ENCODE results near the gene CDH4.

Gene CDH4

DNA sequence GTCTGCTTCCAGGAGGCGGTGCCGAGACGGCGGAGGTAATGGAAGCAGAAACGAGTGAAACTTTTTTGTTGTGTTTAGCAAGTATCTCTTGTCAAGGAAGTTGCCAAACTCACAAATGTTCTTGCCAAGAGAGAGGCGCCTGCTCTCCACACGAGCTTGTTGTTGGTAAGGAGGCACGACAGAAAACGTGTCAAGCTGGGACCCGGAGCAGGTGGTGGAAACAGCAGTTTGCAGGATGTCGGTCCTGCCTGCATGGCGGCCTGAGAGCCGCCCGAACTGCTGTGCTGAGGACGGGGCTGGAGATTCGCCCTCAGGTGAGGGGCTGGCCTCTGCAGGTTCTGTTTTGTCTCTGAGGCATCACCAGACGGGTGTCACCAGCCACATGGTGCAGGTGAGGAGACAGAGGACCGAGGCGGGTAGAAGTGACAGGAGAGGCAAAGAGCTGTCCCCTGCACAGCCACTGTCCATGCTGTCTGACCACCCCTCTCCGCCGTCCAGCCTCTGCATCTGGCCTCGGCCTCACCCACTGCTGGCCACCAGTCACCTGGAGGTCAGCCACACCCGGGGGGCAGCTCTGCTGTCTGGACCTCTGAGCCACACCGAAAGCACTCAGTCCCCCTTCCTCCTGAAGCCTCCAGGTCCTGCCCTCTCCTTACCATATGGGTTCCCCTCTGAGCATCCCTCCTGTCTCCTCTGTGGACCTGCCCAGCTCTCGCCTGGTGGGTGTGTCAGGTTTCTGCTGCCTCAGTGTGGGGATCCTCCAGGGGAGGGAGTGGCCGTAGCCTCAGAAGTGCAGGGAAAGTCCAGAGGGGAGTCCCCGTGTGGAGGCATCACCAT, 552.1 kb downstream of the CDH4 start:
- DNase-seq, result no peak

DNA sequence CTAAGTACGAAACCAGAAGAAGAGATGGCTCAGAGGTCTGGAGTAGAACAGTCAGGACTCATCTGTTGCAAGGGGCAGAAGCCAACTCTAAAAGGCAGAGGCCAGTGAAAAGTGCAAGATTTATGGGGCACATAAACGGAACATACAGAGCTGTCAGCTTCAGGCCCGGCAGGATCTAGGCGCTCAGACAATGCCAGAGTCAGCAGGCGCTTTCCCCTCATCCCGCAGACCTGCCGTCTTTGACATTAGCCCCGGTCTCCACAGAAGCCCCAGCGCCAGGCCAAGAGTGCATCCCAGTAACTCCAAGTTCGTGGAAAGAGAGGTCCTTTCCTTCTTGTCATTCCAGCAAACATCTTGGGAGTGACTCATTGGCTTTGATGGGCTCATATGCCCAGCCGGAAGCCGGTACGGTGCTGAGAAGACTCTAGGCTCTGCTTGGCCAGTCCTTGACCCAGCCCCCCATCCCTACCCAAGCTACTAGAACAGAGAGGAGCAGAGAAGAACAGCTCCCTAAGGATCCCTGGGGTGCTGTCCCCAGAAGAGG, 552.8 kb downstream of the CDH4 start:
- DNase-seq, result no peak

DNA sequence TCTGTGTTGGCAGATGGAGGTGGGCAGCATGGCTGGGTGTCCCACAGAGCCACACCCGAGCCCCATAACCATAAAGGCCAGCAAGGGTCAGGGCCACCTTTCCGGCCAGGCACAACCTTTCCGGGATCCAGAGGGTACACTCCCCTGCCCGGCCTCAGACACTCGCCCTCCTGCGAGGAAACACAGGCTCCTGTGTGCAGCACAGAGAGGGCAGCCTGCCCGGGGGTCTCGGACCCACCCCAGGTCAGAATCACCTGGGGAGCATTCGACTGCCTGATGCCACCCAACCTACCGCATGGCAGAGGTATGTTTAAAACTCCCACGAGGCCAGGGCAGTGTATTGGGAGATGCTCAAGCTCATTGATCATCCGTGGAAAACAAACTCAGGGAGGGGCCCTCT, 553.3 kb downstream of the CDH4 start:
- DNase-seq, result no peak

DNA sequence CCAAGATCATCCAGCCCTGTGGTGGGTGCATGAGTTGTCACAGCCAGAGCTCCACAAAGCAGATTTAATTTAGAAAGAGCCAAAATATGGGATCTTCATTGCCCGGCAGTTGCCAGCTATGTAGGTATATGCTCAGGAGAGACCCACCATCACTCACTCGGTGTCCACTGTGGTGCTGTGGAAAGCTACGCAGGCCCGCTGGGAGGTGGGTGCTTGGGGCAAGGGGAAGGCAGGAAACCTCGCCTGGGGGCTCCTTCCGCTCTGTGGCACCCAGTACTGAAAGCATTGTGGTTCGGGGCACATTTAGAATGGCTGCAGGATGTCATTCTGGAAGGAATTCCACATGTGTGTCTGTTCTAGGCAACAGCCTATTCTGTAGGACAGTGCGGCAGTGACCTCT, 553.7 kb downstream of the CDH4 start:
- no peak for DNase-seq

DNA sequence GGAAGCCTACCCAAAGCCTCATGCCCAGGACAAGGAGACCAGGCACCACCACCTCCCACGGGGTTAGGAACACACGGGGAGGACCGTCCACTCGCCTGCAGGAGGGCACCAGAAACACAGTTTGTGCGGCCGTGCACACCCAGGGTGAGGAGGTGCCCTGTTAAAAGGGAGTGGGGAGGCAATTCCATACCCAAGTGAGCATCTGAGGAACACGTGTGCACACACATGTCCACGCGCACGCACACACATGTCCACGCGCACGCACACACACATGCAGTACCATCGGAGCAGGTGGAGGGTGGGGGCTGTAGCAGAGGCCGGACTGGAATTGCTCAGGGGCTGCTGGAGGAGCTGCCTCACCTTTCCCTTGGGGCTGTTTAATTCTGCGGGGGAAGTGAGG, 554.3 kb downstream of the CDH4 start:
- DNase-seq, result no peak

DNA sequence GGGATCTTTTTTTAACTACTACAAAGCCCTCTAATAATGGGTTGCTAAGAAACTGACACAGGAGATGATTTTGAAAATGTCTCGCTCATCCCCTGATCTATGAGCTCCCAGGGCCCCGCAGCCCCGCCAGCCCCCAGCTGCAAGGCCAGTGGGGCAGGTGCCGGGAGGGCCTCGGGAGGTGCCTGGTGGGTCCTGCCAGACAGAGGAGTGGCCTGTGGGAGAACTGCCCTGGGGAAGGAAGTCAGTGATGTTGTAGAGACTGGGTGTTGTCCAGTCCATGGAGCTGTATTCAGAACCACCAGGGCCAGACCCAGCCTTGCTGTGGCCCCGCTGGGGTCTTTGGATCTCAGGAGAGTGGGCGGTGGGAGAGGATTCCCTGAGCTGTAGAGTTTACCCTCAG, 554.9 kb downstream of the CDH4 start:
- no peak for DNase-seq

DNA sequence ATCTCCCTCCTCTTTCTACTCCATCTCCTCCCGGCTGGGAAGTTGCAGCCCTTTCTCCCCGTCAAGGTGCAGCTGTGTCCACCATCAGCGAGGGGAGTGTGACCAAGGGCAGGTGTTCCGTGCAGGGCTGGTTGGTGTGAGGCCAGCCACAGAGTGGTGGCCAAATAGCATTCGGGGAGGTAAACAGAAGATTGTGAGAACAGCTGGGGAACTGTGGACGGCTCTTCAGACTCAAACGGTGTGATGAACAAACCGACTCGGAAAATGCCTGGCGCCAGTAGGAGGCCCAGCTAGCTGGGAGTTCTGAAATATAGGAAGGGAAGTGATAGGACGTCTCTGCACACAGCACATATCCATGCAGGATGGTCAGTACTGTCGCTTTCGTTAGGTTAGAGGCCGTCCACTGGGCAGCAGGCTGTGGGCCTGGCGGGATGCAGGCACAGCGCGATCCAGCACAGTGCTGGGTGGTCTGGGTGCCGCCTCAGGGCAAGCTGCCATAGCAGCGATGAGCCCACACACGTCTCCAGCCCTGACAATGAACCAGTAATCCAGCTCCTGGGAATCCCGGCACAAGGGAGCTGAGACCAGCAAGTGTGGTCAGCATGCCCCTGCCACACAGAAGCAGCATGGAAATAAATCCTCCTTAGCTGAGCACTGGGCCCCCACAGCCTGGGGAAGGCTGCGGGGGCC, 555.6 kb downstream of the CDH4 start:
- DNase-seq, result no peak

DNA sequence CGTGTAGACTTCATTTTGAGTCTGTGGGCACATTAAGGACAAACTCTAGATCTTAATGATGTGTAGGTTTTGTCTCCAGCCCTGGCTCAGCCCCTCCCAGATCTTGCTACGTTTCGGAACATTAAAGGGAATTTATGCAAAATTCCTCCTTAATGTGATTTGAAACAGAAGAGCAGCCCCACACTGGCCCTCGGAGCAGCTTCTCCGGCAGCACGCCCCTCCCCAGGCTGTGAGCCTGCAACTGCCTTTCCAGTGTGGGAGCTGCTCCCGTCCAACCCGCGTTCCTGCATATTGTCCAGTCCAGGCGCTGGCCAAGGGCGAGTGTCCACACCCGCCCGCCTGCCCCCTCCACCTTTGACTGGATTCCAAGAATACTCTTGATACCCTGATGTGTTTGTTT, 556.4 kb downstream of the CDH4 start:
- no peak for DNase-seq

DNA sequence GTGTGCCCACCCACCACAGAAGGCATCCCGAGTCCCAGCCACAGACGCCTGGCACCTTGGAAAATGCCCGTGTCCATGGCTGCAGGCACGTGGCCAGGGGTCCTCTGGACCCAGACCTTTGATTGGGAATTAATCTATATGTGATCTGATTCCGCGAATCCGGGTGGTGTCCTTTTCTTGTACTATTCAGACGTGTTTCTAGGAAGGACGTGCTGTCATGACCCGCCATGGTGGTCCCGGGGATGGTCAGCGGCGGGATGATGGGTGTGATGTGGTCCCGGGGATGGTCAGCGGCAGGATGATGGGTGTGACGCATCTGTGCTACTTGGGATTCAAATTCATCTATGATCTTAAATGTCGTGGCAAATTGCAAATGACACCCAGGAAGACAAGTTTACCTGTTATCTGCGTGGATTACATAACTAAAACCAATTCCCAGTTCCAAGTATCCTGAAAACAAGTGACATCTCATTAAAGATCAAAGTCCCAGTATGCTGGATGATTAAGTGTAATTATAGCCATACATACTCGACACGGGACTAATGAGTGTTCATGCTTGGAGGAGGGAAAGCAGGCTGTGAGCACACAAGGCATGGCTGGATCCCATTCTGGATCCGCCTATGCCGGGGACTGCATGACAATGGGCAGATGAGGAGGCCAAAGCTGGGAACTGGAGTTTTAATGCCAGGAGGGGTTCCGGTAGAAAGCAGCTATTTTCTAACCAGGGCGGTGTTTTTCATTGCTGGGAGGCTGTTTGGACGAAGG, 557.1 kb downstream of the CDH4 start:
- DNase-seq, result no peak

DNA sequence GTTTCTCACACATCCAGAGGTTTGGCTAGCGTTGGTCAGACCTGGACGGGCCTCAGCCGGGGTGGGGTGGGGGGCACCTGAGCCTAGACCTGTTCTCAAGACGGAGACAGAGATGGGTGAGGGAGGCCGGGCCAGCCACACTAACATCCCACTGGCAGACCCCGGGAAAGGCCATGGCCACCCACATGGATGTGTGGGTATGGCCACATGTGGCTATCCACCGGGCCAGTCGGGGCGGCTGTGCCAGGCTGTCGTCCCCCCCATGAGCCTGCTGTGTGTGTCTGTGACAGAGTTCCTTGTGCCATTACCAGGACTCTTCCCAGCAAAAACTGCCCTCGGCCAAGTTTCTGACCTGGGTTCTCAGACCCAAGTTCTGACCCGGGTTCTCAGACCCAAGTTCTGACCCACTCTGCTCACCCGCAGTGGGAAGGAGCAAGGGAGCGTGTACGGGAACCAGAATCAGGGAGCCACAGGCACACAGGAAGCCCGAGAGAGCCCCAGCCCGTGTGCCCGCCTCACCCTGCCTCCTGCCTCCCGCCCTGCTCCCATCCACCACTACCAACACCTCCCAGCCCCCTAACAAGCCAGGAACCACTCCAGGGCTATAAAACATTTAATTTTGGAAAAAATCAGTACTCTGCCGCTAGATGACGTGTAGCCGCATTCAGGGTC, 558.1 kb downstream of the CDH4 start:
- no peak for DNase-seq

DNA sequence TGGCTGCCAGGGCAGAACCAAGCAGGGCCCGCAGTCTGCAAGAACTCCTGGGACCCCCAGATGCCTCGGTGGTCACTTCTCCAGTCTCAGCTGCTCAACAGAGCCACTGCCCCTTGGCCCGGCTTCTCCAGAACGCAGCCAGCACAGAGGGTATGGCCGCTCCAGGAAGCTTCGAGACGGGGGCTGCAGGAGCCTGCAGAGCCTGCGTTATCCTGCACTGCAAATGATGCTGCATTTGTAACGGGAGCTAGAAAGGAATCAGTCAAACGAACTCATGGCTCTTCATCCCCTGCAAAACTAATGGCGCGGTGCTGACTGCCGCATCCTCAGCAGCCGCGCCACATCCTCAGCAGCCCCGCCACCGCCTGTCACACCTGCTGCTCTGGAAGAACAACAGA, 558.7 kb downstream of the CDH4 start:
- no peak for DNase-seq

DNA sequence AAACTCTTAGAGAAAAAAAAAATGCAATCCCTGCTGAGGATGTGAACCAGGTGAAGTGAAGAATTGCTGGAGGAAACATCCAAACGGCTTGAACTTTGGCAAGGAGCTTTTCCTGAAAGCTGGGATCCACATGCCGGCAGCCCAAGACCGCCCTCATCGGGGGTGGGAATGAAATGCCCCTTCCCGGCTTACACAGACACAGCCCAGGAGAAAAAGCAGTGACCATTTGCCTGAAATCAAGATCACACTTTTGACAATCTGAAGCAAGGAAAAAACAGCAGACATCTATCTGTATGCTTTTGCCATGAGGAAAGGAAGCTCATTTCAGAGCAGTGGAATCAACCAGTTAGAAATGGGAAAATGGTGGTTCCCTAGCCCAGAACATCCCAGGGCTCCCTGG, 559.1 kb downstream of the CDH4 start:
- no peak for DNase-seq

DNA sequence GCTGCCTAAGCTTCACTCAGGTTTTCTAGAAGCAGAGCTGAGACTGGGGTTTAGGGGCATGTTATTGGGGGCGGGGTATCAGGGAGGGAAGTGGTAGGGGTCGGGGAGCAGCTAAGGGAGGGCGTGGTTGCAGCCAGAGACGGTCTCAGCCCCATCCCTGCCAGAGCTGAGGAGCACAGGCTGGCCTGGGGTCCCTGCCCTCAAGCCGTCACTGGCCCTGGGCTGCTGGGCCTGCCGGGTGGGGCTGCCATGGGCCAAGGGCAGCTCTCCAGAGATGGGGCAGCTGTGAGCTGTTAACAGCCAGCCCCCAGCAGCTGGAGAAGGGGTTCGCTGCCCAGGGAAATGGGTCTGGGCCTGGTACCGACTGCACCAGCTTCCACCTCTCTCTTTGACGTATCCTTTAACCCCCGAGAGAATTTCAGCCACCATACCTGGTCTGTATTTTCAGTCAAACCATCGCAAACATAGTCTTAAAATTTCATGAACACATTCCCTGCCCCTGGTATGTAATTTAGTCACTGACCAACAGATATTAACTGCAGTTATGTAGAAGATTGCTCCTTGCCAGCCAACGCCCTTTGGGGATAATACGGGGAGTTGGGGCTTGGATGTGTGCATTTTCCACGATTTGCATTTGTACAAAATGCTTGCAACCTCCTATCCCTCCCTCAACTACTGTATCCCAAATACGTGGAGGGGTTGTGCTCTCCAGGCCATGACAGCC, 560.2 kb downstream of the CDH4 start:
- no peak for DNase-seq

DNA sequence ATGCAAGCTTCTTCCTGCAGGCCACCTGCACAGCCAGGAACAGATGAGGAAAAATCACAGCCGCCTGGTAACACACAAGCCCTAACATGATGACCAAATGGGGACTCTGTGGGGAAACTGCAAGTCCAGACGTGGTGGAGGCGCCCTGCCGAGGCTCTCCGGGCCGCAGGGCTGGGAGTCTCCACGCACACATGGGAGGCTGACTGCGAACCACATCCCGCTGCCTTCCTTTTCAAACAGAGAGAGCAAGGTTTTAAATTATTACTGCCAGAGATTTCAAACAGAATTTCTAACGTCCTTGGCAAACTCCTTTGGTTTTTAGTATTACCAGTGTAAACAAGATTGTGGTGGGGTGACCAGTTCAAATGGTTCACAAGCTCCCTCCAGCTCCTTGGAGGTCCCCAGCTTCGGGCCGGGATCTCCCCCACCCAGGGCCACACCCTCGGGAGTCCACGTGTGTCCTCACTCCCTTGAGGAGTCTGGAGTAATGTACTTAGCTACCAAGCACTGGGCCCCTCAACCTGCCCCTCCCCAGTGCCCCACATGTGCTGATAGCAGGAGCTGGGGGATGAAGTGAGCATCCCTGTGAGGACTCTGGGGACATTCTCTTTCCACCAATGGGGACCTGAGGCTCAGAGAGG, 560.9 kb downstream of the CDH4 start:
- no peak for DNase-seq

DNA sequence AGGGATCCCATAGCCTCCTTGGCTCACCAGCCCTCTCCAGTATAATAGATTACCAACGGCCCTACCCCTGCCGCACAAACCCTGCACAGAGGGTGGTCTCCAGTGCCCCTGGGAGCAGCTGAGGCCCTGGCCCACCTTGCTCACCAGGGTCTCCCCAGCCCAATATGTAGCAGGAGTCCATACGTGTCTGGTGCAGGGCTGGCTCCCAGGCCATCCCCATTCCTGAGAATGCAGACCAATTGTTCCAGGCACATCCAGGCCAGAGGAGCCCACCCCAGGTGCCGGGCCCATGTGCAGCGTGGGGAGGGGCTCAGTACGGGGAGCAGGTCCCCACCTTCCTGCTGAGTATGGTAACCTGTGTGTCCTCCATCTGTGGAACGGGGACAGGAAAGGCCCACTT, 561.7 kb downstream of the CDH4 start:
- no peak for DNase-seq

DNA sequence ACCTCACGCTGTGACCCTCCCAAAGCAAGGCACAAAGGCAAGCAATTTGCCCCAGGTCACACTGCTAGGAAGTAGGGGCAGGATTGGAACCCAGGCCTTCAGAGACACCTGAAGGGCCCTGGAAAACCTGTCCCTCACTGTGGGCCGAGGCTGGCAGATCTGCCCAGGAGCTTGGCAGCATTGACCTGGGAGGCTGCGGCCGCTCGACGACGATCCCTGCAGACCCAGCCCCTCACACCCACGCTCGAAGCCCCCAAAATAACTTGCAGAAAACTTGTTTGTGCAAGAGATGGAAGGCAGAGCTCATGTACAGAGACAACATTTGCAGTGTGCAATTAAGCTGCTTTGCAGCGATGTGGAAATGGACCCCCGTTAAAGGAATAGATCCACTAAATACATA, 562.2 kb downstream of the CDH4 start:
- DNase-seq, result no peak

DNA sequence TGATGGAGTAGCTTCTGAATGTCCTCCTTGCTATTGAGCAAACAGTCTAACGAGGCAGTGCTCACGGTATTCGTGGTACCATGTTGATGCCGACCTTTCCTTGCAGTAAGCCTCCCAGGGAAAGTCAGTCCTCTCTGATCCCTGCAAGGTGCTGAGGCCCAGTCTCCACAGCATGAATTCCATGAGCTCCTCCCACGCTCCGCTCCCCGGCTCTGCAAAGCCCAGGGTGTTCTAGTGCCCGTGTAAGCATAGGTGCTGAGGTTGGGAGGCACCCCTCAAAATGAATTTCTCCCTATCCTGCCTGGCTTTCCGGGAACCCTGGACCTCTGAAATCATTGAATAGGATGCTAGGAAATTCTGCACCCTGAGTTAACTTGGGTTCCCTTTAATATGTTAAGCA, 562.7 kb downstream of the CDH4 start:
- DNase-seq, result no peak

DNA sequence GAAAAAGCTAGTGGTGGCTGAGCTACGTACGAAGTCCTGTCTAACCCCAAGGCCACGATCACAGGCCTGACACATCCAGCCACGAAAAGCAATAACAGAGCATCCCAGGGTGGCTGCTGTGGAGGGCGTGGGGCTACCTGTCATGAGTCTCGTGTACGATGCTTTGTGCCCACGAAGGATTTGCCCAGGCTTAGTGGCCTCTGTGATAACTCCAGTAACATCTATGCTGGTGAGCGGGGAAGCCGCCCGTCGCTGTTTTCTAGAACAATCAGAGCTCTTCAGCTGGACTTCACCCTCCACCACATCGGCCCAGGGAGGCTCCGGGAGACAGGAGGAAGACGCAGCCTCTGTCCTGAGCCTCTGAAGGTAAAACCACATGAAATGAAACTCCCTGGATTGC, 563.1 kb downstream of the CDH4 start:
- DNase-seq, result no peak

DNA sequence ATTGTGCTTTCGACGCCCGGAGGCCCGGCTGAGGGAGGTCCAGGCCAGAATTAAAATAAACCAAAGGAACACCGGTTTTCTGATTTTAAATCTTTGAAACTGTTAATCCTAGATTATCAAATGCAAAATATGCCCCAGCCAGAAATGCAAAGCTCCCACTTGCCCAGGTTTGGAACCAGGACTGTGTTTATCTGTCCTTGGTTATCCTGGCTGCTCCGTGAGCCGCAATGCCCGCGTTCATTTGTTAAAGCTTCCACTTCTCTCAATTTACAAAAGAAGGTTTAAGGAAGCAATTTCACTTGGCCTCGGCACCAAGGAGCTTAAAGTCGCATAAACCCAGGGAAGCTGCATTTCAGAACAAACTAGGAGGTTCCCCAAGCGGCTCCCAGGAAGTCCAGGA, 563.6 kb downstream of the CDH4 start:
- DNase-seq, result no peak

DNA sequence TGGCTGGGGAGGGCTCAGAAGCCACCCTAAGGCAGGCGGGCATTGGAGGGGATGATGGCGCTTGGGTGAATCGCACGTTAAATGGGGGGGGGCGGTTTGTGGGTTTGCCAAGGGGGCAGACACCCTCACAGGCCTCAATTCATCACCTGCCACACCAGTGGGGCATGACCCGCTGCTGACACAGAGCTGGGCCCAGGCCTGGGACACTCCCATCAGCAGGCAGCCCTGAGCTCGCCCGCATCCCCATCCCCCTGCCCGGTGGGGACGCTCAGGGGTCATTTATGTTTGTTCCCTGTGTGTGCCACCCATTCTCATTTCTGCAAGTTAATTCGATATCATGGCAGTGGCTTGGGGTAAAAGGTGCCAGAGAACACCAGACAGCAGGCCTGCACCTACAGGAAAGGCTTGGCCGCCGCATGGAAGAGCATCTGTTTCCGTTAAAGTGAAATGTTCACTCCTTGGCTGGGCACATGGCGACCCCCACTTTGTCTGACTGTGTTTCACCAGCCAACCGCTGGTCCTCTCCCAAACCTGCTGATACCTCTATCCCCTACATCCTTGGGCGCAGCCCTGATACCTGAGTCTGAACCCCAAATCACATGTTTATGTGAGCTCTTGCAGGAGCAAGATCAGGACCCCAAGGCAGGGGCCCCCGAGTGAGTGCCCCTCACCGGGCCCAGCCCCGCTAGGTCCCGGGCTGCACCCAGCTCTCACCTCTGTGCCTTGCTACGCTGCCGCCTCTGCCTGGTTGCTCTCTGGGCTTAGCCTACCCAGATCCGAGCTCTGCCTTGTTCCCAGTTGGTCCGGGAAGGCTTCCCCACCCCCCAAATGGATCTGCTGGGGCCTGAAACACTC, 564.8 kb downstream of the CDH4 start:
- no peak for DNase-seq

DNA sequence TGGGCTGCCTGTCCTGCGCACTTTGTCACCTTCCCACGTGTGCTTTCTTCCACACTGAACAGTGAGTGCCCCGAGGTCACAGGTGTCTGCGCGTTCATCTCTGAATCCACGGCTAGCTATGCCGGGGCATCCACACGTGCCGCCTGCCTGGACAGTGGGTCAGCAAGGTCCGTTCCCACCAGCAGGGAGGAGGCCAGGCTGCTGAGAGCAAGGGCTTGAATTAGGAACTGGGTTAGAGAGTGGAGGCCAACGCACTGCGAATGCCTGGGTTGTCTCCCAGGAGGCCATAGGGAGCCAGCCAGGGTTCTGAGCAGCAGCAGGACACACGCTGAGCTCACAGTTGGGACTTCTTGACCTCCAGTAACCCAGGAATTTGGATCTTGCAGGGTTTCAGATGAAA, 565.5 kb downstream of the CDH4 start:
- no peak for DNase-seq
